GM12878 (cell line): ENCODE data around the gene RGS19.

Experiments
- POLR2A ChIP-seq: IDR thresholded peaks from 2 replicates; pipeline ENCODE4 v1.6.1; 2011; ENCODE audit warnings: low read depth, mild to moderate bottlenecking, low read length
- ZNF622 ChIP-seq: fragments of 450-650 bp; IDR thresholded peaks from 2 replicates; pipeline ENCODE4 v1.6.1; 2017; ENCODE audit warnings: mild to moderate bottlenecking, inconsistent platforms
- TF ChIP-seq, protein P1 (sequence below), 3 experiments: IDR thresholded peaks in 2 of 3; conservative IDR thresholded peaks in 1 of 3; 2 replicates each; pipeline ENCODE4 v1.5.1; 2011; ENCODE audit warnings: low read depth in 3 of 3, low read length in 3 of 3, mild to moderate bottlenecking in 3 of 3, control low read depth in 2 of 3, moderate library complexity in 2 of 3, inconsistent platforms in 1 of 3, mixed read lengths in 1 of 3; ENCODE audit not compliant: control insufficient read depth in 2 of 3, insufficient read depth in 1 of 3; ENCODE audit errors: extremely low read depth in 1 of 3

GRCh38 chr20:64044484-64045247 lies 34.7 kb downstream of the RGS19 start:
- TF ChIP-seq, protein P1, sequence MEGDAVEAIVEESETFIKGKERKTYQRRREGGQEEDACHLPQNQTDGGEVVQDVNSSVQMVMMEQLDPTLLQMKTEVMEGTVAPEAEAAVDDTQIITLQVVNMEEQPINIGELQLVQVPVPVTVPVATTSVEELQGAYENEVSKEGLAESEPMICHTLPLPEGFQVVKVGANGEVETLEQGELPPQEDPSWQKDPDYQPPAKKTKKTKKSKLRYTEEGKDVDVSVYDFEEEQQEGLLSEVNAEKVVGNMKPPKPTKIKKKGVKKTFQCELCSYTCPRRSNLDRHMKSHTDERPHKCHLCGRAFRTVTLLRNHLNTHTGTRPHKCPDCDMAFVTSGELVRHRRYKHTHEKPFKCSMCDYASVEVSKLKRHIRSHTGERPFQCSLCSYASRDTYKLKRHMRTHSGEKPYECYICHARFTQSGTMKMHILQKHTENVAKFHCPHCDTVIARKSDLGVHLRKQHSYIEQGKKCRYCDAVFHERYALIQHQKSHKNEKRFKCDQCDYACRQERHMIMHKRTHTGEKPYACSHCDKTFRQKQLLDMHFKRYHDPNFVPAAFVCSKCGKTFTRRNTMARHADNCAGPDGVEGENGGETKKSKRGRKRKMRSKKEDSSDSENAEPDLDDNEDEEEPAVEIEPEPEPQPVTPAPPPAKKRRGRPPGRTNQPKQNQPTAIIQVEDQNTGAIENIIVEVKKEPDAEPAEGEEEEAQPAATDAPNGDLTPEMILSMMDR (IDR thresholded peaks at IDR 0.05 in 2 of 3, conservative IDR thresholded peaks at IDR 0.05 in 1 of 3; ENCODE audit: control insufficient read depth in 2 of 3, extremely low read depth in 1 of 3, insufficient read depth in 1 of 3, low read depth in 3 of 3, low read length in 3 of 3): no peak
- no peak for TF ChIP-seq ZNF622
- no peak for TF ChIP-seq POLR2A
